Mammary microvascular endothelial cell (primary cell): ENCODE measurements around the gene RPL10A. TPM values are rescaled to one million over a fixed set of nuclear protein-coding genes. Genes with fewer than 3 reads are reported as not detected.

ENCODE experiments used
- total RNA-seq: library from RNA; depleted of rRNA; stranded (reverse); fragments of >200 nt; gene quantifications from 2 replicates; pipeline ENCODE4 v1.2.3, GENCODE V29; 2015

The RPL10A gene
- 1,325 and 1,331 TPM in 2 replicates for total RNA-seq

DNA sequence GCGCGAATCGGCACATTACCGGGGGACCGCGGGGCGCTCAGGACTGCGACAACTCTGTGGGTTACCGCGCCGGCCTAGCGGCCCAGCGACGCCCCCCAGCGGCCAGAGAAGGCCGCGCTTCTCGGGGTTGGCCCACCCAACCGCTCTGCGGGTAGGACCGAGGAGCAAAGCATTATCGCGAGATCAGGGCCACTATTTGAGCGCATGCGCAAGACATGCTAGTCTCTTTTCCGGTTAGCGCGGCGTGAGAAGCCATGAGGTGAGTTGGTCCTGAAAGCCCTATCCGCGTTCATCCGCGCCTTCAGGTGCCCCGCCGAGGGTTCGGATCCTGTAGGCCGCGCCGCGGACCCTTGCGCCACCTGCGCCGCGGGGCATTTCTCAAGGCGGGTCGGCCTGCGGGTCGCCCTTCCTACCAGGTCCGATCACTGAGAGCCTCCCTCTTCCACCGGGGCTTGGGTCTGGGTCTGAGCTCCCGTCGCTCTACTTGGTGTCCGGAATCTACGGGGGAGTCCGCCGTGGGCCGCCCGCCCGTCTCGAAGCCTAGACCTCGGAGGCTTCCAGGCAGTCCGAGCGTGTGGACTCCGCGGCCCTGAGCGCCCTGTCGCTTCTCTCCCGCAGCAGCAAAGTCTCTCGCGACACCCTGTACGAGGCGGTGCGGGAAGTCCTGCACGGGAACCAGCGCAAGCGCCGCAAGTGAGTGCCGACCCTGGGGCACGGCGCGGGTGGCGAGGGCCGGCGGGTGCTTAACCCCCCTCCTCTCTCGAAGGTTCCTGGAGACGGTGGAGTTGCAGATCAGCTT, at the start of gene RPL10A:
TSS of gene RPL10A (plus strand) at position 221 of the 799 bp plus-strand sequence. CDS start at position 255, 34 bp downstream.

DNA sequence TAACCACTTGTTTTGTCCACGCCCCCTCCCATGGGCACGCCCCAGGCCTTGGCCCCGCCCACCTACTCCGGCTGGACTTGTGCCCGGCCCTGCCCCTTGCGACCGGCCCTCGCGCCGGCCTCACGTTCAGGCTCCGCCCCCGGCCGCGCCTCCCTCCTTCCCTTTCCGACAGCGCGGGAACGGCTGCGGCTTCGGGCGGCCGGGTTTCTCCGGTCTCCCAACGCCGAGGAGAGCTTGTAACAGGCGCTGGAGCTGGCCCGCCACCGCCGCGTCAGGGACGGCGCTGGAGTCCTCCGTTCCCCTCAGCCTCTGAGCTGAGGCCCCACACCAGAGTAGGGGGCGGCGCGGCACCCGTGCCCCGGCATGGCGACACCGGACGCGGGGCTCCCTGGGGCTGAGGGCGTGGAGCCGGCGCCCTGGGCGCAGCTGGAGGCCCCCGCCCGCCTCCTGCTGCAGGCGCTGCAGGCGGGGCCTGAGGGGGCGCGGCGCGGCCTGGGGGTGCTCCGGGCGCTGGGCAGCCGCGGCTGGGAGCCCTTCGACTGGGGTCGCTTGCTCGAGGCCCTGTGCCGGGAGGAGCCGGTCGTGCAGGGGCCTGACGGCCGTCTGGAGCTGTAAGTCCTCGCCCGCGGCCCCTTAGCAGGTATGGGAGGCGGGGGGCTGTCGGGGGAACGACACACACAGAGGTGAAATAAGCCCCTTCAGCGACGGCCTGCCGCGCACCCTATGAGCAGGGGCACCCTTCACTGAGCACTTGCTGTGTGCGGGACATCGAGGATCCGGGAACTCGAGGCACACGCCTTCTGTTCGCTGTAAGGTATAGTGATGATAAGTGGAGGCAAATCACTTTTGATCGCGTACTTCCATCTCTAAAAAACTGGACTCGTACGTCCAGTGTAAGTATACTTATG, 15.8 kb upstream of the RPL10A start, which contains the start of gene FANCE:
TSS of gene FANCE (plus strand) at position 156 of the 908 bp plus-strand sequence. CDS start at position 364, 208 bp downstream.

DNA sequence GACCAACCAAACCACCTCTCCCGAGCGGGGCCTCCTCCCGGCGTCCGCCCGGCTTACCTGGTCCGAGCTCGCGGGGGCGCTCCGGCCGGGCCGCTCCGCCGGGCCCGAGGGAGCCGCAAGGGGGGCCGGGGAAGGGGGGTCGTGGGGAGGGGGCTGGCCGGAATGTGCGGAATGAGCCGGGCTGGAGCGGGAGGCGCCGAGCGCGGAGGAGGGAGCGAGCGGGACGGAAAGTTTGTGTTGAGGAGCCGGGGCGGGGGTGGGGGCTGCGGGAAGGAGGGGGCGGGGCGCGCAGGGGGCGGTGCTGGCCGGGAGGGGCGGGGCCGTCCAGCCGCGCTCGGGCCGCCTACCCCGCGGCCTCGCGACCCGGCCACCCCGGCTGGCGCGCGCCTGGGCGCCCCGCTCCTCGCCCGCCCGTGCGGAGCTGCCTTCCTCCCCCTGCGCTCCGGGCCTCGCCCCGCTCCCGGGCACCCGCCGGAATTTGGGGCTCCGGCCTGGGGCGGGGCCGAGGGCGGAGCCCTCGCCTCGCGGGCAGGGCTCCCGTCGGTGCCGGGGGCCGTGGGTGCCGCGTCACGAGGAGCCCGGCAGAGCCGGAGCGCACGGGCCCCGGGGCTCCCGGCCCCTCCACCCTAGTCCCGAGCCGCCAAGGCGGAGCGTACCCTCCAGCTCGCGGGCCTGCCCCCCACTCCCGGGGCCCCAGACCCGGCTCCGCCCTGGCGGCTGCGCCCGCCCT, 28.8 kb downstream of the RPL10A start, which contains the start of gene TEAD3:
TSS of gene TEAD3 (minus strand) at position 239 of the 730 bp plus-strand sequence.

DNA sequence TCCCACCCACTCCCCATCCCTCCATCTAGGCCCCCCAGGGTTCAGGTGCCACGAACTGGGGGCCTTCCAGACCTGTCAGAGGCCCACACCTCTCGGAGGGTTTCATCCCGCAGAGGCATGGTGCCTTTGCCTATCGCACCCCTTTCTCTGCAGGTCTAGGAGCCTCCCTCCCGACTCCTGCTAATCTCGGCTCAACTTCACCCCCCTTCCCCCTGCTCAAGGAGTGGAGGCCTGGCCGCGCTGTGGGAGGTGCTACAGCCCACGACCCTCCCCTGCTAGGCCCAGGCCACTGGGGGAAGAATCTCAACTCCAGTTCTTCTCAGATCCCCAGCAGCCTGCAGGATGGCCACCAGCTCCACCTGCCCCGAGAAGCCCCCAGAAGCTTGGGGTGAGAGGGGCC, 44.5 kb downstream of the RPL10A start, which contains the start of gene TULP1:
TSS of gene TULP1 (minus strand) at position 157 of the 400 bp plus-strand sequence. CDS start at position 119, 38 bp downstream.

Other genes starting within 250 kb of the RPL10A start
- gene ZNF76, start 208.7 kb upstream of the RPL10A start, total RNA-seq, result 8.5 and 13.2 TPM in 2 replicates
- gene DEF6, start 170.6 kb upstream of the RPL10A start, total RNA-seq, result 0.44 and 1.5 TPM in 2 replicates
- gene PPARD, start 125.8 kb upstream of the RPL10A start, total RNA-seq, result 6.4 and 7.9 TPM in 2 replicates
- gene FANCE, start 16.1 kb upstream of the RPL10A start, total RNA-seq, result 7.9 and 8.7 TPM in 2 replicates
- gene TEAD3, start 28.7 kb downstream of the RPL10A start, total RNA-seq, result 0.15 and 0.27 TPM in 2 replicates
- not detected in 2 replicates for gene TULP1, start 44.5 kb downstream of the RPL10A start, total RNA-seq
- gene FKBP5, start 220.5 kb downstream of the RPL10A start, total RNA-seq, result 44.9 and 45.4 TPM in 2 replicates